GM19043 (cell line): Measurements from ENCODE around the gene ALG12.

ENCODE experiments used
- ATAC-seq: cut with Tn5 transposase; IDR thresholded peaks from one replicate; pipeline ENCODE4 v1.9.1; 2021; ENCODE audit warnings: low read depth; ENCODE audit not compliant: unreplicated experiment

ALG12 gene

DNA sequence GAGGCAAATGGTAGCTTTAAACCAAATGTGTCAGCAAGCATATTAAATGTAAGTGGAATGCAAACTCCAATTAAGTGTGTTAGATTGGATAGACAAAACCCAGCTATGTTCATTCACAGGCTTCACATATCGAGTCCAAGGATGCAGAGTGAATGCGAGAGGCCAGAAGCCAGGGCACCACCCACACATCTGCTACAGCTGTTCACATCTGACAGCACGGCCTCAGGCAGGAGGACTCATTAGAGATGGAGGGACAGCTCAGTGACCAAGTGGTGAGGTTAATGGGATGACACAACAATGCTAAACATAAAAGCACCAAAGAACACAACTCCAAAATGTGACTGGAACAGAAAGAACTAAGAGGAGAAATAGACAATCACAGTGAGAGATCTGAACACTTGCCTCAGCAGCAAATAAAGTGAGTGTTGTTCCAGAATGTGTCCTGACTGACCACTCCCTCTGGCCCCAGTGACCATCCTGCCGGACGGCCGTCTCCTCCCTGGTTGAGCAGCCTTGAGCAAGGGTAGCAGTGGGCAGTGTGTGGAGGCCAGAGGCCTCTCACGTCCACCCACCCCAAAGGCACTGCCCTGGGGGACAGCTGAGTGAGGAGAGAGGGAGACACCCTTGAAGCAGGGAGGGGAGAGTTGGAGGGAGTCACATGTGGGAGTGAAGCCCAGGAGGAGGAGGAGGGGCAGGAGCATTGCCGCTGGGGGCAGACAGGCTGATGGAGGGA is 23.8 kb downstream of the ALG12 start:
- no peak for ATAC-seq

DNA sequence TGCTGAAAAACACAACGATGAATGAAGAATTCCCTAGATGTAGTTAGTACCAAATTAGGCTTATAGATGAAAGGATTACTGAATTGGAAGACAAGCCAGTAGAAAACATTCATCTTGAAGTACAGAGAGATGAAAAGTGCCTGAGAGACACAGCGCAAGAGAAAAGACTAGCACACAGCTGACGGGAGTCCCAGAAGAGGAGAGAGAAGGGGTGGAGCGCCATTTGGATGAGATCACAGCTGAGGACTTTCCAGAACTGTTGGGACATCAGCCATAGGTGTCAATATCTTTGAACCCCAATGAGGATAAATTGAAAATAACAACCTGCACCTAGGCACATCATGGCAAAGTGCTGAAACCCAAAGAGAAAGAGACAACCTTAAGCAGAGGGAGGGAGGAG is 25.2 kb downstream of the ALG12 start:
- ATAC-seq = no peak

DNA sequence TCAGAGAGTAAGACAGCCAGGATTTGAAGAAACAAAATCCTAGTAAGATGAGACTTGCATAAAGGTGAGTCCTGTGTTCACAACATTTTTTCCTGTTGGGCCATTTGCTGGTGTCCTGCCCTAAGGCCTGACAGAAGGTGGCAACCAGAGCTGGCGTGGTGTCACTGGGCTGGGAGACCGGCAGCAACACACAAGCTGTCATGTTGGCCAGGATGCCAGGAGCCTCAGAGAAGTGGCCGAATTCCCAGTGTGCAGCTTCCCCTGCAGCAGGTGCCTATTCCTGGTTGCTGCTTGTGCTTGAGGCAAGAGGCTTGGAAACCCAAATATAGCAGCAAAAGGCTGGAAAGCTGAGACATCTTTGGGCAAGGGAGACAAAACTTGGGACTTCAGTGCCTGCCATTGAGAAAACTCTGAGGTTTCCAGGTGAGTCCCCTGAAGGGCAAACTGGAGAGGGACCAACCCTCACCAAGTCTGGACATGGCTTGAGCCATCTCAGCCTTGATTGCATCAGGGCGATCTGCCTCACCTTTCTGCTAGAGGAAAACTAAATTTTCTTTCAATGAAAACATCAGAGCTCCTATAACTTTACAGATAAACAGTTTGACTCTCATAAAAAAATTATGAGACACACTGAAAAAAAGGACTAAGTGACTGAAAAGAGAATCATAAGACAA is 25.9 kb downstream of the ALG12 start:
- ATAC-seq = no peak

DNA sequence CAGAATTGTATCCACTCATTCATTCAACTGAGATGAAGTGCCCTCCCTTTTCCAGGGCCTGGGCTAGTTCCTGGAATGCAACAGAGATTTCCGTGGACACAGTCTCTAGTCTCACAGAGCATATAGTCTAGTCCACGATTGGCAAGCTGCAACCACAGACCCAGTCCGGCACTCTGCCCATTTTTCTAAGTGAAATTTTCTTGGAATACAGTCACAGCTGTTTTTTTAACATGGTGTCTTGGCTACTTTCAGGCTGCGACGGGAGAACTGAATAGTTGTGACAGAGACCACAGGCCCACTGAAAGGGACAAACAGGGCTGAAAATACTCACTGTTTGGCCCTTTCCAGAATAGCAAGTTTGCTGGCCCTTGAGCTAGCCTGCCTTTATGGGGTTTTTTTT is 29.2 kb downstream of the ALG12 start:
- ATAC-seq = no peak

DNA sequence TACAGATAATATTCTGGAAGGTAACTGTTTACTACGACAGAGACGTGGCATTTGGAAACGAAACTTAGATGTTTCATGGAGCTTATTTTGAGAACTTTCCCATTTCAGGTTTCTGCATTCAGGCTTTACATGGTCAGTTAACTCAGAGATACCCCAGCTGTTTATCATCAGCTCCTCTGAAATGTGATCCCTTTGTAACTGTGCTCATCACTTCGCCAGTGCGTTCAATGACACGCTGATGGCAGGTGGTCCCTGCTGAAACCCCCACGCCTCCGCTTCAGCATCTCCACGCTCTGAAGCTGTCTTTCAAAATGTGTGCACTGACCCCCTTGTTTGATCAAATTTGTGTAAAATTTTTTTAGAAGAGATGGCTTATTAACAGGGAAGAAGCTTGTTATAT is 30.5 kb downstream of the ALG12 start:
- ATAC-seq = no peak

DNA sequence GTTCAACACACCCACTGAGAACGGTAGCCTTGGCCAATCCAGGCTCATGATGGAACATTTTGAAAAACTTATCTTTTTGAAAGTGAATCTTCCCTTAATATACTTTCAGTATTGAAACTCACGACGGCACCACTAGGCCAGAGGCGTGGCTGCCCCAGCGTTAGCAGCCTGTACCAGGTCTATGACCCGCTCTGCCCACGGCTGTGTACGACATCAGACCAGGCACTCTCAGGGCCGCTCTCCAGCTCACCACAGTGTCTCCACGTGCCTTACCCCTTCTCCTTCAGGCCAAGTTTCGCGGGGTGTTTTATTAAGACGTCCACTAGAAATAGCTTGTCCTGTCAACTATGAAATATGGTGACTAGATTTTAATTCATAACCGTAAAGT is 31.2 kb downstream of the ALG12 start:
- no peak for ATAC-seq

DNA sequence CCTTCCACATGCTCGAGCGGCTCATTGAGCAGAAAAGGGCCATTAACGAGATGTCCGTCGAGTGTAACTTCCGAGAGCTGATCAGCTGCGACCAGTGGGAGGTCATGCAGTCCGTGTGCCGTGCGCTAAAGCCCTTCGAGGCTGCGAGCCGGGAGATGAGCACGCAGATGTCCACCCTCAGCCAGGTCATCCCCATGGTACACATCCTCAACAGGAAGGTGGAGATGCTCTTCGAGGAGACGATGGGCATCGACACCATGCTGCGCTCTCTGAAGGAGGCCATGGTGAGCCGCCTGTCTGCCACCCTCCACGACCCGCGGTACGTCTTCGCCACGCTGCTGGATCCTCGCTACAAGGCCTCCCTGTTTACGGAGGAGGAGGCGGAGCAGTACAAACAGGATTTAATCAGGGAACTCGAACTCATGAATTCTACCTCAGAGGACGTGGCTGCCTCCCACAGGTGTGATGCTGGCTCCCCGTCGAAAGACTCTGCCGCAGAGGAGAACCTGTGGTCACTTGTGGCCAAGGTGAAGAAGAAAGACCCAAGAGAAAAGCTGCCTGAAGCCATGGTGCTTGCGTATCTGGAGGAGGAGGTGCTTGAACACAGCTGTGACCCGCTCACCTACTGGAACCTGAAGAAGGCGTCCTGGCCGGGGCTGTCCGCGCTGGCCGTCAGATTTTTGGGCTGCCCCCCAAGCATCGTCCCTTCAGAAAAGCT is 31.7 kb downstream of the ALG12 start:
- ATAC-seq = no peak

DNA sequence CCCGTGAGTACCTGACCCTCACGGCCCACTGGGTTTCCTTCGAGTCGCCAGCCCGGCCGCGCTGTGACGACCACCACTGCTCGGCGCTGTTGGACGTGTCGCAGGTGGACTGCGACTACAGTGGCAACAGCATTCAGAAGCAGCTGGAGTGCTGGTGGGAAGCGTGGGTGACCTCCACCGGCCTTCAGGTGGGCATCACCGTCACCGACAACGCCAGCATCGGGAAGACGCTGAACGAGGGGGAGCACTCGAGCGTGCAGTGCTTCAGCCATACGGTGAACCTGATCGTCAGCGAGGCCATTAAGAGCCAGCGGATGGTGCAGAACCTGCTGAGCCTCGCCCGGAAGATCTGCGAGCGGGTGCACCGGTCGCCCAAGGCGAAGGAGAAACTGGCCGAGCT is 32.4 kb downstream of the ALG12 start:
- ATAC-seq = no peak

DNA sequence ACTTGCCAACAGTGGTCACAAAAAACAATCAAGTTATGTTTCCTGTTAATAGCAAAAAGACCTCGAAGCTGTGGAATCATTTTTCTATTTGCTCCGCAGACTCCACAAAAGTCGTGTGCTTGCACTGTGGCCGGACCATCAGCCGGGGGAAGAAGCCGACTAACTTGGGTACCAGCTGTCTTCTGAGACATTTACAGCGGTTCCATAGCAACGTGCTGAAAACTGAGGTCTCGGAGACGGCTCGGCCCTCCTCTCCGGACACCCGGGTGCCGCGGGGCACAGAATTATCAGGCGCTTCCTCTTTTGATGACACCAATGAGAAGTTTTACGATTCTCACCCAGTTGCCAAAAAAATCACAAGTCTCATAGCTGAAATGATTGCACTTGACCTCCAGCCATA is 33.0 kb downstream of the ALG12 start:
- no peak for ATAC-seq

DNA sequence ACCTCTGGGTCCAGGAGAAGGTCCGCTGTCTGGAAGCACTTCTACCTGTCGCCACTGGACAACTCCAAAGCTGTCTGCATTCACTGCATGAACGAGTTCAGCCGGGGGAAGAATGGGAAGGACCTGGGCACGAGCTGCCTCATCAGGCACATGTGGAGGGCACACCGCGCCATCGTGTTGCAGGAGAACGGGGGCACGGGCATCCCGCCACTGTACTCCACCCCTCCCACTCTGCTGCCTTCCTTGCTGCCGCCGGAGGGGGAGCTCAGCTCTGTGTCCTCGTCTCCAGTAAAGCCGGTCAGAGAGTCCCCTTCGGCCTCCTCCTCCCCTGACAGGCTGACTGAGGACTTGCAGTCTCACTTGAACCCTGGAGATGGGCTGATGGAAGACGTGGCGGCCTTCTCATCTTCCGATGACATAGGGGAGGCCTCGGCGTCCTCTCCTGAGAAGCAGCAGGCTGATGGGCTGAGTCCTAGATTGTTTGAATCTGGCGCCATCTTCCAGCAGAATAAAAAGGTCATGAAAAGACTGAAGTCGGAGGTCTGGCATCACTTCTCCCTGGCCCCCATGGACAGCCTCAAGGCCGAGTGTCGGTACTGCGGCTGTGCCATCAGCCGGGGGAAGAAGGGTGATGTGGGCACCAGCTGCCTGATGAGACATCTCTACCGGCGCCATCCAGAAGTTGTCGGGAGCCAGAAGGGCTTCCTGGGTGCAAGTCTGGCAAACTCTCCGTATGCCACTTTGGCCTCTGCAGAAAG is 33.6 kb downstream of the ALG12 start:
- ATAC-seq = no peak

DNA sequence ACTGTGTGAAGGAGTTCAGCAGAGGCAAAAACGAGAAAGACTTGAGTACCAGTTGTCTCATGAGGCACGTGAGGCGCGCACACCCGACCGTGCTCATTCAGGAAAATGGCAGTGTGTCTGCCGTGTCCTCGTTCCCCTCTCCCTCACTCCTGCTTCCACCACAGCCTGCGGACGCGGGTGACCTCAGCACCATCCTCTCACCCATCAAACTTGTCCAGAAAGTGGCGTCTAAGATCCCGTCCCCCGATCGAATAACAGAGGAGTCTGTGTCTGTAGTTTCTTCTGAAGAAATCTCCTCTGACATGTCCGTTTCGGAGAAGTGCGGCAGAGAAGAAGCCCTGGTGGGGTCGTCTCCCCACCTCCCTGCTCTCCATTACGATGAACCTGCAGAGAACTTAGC is 34.2 kb downstream of the ALG12 start:
- ATAC-seq = no peak

DNA sequence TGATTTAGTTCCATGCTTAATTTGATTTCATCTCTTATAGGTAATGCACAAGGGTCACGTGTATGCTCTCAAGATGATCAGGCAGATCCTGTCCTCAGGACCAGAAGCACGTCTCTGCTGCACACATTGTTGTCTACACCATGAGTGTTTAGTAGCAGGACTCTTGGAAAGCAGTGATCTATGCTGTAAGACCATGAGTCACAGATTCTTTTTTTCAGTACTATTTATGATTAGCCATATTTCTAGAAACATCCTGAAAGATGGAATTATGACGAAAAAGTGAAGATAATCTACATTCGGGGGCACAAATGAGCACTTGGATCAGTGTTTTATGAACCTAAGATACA is 35.0 kb downstream of the ALG12 start:
- no peak for ATAC-seq

DNA sequence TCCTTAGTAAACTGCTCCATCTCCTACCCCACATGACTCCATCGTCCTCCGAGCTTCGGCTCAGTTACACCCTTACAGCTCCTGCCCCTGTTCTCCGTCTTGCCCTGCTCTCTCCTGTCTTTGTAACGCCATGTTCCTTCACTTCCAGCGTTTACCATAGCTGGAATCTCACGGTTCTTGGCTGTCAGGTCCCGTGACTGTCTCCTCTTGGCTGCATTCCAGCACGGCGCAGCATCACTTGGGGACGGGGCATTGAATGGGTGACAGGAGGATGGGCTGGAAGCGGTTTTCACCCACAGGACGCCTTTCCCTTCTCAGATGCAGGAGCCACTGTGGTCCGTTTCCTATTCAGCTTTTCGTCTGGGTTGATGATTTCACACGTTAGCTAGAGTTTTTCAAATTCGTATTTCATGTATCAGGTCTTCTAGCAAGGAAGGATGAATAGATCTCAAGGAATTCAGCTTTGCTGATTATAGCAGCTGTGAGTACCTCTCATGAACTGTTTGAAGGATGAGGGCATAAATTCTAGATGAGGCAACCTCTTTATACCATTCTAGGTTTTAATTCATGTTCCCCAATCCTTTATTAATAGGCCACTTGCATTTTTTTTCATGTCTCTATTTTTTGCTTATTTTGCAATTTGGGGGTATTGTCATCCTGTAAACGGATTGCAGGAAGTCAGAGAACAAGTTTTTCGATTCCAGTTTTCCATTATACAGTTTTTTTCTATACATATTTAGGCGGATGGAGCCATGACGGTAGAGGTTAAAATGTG is 35.5 kb downstream of the ALG12 start:
- ATAC-seq = no peak

DNA sequence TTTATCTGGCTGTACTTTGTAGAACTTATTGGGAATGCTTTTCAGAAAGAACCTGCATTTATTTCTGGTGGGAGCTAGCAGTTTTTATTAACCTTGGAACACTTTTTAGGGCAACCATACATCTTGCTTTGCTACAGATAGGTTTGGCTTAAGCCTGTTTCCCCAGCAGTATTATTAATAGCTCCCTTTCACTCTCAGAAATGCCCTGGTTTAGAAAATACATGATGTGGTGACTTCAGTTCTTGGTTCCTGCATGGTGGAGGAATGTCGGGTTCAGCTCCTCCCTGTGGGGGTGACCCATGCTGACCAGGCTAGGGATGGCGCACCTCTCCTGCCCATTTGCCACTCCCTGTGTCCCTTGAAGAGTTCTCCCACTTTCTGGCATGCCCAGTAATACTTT is 36.4 kb downstream of the ALG12 start:
- ATAC-seq = no peak

DNA sequence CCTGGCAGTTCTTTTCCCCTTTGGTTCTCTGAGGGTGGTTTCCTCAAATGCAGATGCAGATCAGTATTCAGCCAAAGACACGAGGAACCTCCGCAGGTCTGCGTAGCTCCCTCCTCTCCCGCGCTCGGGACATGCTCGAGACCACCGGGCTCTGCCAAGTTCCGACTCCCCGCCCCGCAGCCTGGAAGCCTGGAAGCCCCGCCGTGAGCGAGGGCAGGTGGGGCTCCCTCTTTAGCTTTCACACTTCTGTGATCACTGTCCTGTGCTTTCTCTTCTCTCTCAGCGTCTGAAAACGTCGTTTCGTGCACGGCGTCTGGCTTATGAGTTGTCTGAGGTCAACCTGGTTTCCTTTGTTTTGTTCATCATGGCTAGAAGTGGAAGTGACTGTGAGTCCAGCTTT is 38.0 kb downstream of the ALG12 start:
- no peak for ATAC-seq

DNA sequence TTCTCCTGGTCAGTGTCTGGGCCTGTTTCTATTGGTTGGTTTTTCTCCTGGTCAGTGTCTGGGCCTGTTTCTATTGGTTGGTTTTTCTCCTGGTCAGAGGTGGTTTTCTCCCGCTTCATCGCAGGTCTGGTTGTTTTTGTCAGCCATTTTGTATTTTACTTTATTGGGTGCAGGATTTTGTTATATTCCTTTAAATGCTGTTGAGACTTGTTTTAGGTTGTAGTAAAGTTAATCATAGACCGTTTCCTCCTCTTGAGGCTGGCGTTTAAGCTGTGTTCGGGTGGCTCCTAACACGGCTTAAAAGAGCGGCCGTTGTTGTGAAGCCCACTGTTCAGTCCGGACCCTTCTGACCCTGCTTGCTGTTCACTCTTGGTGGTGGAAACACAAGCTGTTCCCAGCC is 38.4 kb downstream of the ALG12 start:
- no peak for ATAC-seq

DNA sequence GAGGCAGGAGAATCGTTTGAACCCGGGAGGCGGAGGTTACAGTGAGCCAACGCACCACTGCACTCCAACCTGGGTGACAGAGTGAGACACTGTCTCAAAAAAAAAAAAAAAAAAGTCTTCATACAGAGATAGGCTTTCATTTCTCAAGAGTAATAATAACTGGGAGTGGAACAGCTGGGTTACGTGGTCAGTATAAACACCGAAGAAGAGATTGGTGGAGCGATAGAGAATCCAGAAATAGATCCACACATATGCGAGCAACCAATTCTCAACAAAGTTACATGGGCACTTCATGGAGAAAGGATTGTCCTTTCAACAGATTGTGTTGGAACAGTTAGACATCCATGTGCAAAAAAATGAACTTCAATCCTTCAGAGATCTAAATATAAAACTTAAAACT is 40.0 kb downstream of the ALG12 start:
- no peak for ATAC-seq

DNA sequence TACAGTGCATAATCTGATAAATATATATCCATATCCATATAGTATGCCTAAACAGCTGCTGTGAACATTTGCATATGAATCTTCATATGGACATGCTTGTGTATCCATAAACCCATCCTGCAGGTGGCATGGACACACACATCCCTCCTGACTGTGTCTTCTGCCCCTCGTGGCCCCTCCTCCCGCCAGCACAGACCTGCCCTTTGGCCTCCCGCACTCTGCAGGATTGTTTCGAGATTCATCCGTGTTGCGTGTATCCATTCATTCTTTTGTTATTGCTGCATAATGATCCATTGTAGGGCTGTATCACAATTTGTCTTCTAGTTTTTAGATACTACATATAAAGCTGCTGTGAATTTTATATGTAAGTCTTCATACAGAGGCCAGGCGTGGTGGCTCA is 40.6 kb downstream of the ALG12 start:
- no peak for ATAC-seq

DNA sequence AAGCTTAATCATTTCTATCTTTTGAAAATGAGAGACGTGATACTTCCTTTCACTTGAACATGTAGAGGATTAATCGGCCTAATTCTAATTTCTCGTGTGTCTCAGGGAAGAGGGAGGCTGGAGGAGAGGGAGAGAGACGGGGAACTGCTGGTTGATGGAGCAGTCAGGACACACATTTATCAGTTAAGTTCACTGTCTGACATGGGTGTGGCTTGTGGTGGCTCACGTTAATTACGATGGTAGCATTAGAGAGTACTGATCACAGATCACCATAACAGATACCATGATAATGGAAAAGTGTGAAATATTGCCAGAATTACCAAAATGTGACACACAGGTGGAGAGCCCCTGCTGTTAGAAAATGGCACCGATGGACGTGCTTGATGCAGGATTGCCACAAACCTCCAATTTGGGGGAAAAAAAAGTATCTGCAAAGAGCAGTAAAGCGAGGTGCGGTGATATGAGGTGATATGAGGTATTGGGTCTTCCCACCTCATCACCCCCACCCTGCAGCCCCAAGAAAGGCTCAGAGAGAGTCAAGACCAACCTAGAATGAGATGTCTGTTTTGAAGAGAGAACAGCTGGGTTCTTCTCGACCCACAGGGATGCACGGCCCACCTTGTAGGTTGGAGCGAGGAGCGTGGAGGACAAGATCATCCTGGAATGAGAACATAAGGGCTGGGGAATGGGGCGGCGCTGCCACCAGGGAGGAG is 44.9 kb downstream of the ALG12 start:
- ATAC-seq = no peak

DNA sequence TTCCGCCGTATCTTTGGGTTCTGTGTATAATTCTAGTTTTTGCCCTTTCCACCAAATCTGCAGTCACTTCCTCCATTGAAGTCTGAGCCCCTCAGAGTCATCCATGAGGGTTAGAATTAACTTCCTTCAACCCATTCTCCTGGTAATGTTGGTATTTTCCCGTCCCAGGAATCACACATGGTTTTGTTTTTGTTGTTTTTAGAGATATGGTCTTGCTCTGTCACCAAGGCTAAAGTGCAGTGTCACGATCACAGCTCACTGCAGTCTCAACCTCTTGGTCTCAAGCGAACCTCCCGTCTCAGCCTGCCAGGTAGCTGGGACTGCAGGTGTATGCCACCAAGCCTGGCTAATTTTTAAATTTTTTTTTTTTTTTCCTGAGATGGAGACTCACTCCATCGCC is 45.9 kb downstream of the ALG12 start:
- ATAC-seq = no peak
